HEK293T (cell line): ENCODE measurements around the gene C17orf50.

Source experiments
- CTCF ChIA-PET: fragments of 350-600 bp; formaldehyde crosslinking; extraction: SDS; loops from one replicate; lab custom pipeline; 2021; ENCODE audit warnings: antibody characterized with exemption, inconsistent platforms; lab: Yijun Ruan, JAX
- POLR2A ChIA-PET: fragments of 350-600 bp; formaldehyde crosslinking; extraction: SDS; loops from one replicate; lab custom pipeline; 2020; ENCODE audit warnings: antibody characterized with exemption, inconsistent platforms; lab: Yijun Ruan, JAX
- DNase-seq: peaks from one replicate; pipeline ENCODE4 v3.0.0; 2012; ENCODE audit warnings: mixed read lengths; ENCODE audit errors: extremely low spot score
- ARNT ChIP-seq: fragments of 450-650 bp; IDR thresholded peaks from 2 replicates; pipeline ENCODE4 v1.6.1; 2017; ENCODE audit warnings: mild to moderate bottlenecking
- BHLHE40 ChIP-seq: fragments of 450-650 bp; IDR thresholded peaks from 2 replicates; pipeline ENCODE4 v1.6.1; 2016; ENCODE audit warnings: mild to moderate bottlenecking, moderate library complexity, borderline replicate concordance
- CTBP1 ChIP-seq: fragments of 450-650 bp; IDR thresholded peaks from 2 replicates; pipeline ENCODE4 v1.6.1; 2016; ENCODE audit warnings: borderline replicate concordance
- ELF4 ChIP-seq: fragments of 450-650 bp; IDR thresholded peaks from 2 replicates; pipeline ENCODE4 v1.6.1; 2017; ENCODE audit warnings: antibody characterized with exemption
- FOXA1 ChIP-seq: fragments of 450-650 bp; IDR thresholded peaks from 2 replicates; pipeline ENCODE4 v1.6.1; 2016; ENCODE audit warnings: mild to moderate bottlenecking
- FOXK2 ChIP-seq: fragments of 450-650 bp; IDR thresholded peaks from 2 replicates; pipeline ENCODE4 v1.6.1; 2016; ENCODE audit warnings: mild to moderate bottlenecking
- FOXM1 ChIP-seq: fragments of 450-650 bp; IDR thresholded peaks from 2 replicates; pipeline ENCODE4 v1.6.1; 2017; ENCODE audit warnings: mild to moderate bottlenecking, borderline replicate concordance
- HDGF ChIP-seq: fragments of 450-650 bp; IDR thresholded peaks from 2 replicates; pipeline ENCODE4 v1.6.1; 2017; ENCODE audit warnings: antibody characterized with exemption, borderline replicate concordance
- L3MBTL2 ChIP-seq: fragments of 450-650 bp; conservative IDR thresholded peaks from 2 replicates; pipeline ENCODE4 v1.6.1; 2016; ENCODE audit warnings: mild to moderate bottlenecking
- LEF1 ChIP-seq: fragments of 450-650 bp; IDR thresholded peaks from 2 replicates; pipeline ENCODE4 v1.6.1; 2017; ENCODE audit warnings: mild to moderate bottlenecking, borderline replicate concordance
- NFRKB ChIP-seq: fragments of 450-650 bp; IDR thresholded peaks from 2 replicates; pipeline ENCODE4 v1.6.1; 2016; ENCODE audit warnings: mild to moderate bottlenecking, moderate library complexity
- PKNOX1 ChIP-seq: fragments of 450-650 bp; IDR thresholded peaks from 2 replicates; pipeline ENCODE4 v1.6.1; 2016
- SP1 ChIP-seq: fragments of 450-650 bp; IDR thresholded peaks from 2 replicates; pipeline ENCODE4 v1.6.1; 2017
- SUZ12 ChIP-seq: fragments of 450-650 bp; IDR thresholded peaks from 2 replicates; pipeline ENCODE4 v1.6.1; 2016; ENCODE audit warnings: mild to moderate bottlenecking
- TARDBP ChIP-seq: fragments of 450-650 bp; IDR thresholded peaks from 2 replicates; pipeline ENCODE4 v1.6.1; 2016
- ZNF384 ChIP-seq: fragments of 450-650 bp; IDR thresholded peaks from 2 replicates; pipeline ENCODE4 v1.6.1; 2016

Gene C17orf50

GRCh38 chr17:35768797-35769196, 8.1 kb downstream of the C17orf50 start:
- CTCF ChIA-PET, result interaction anchor here (1.0 kb wide), 1 partner anchor 29 kb away, joined by 3 read pairs; no protein-coding TSS in a partner anchor
- TF ChIP-seq FOXA1, result no peak
- TF ChIP-seq NFRKB, result no peak
- no peak for TF ChIP-seq SUZ12
- no peak for TF ChIP-seq L3MBTL2
- no peak for TF ChIP-seq FOXK2
- no peak for TF ChIP-seq SP1
- no peak for TF ChIP-seq CTBP1
- no peak for TF ChIP-seq HDGF
- no peak for TF ChIP-seq ZNF384
- no peak for TF ChIP-seq LEF1
- TF ChIP-seq TARDBP, result no peak
- no peak for TF ChIP-seq FOXM1
- no peak for TF ChIP-seq BHLHE40
- TF ChIP-seq ARNT, result no peak
- TF ChIP-seq PKNOX1, result no peak
- no peak for TF ChIP-seq ELF4
- DNase-seq, result no peak
- POLR2A ChIA-PET, result interaction anchor here (6.2 kb wide), 1 partner anchor 41 kb away, joined by 104 read pairs; the partner anchor contains the start of gene TAF15

- ChIA-PET CTCF (interaction anchor here (0.6 to 1.7 kb wide), 4 partner anchors 12 to 28 kb away, joined by 3 to 7 read pairs (median 4); no protein-coding TSS in a partner anchor), POLR2A (interaction anchor here (2.2 kb wide), 1 partner anchor 39 kb away, joined by 11 read pairs; the partner anchor contains the start of gene TAF15)
- DNase-seq, result no peak
- no peak for TF ChIP-seq ARNT
Observed at GRCh38 chr17:35769895-35770486, 9.3 kb downstream of the C17orf50 start.

GRCh38 chr17:35773129-35773528, 12.4 kb downstream of the C17orf50 start:
- POLR2A ChIA-PET, result no interaction called here
- DNase-seq, result no peak
- CTCF ChIA-PET, result no interaction called here
- no peak for TF ChIP-seq PKNOX1

- no peak for TF ChIP-seq ZNF384
- no peak for TF ChIP-seq CTBP1
- no peak for TF ChIP-seq FOXM1
- TF ChIP-seq FOXA1, result no peak
- TF ChIP-seq L3MBTL2, result no peak
- no peak for TF ChIP-seq SP1
- no peak for TF ChIP-seq FOXK2
- TF ChIP-seq PKNOX1, result no peak
- TF ChIP-seq HDGF, result no peak
- TF ChIP-seq LEF1, result no peak
- TF ChIP-seq BHLHE40, result no peak
- no peak for TF ChIP-seq SUZ12
- TF ChIP-seq ELF4, result no peak
- no peak for TF ChIP-seq TARDBP
- no peak for TF ChIP-seq ARNT
- POLR2A ChIA-PET, result interaction anchor here (0.8 kb wide), 1 partner anchor 35 kb away, joined by 4 read pairs; the partner anchor contains the start of gene TAF15
- DNase-seq, result no peak
- CTCF ChIA-PET, result interaction anchor here (0.7 to 1.0 kb wide), 2 partner anchors 9 to 10 kb away, joined by 3 to 6 read pairs; no protein-coding TSS in a partner anchor
Observed at GRCh38 chr17:35773679-35774425, 13.2 kb downstream of the C17orf50 start.

- POLR2A ChIA-PET, result interaction anchor here (0.8 to 1.9 kb wide), 2 partner anchors 34 kb away, joined by 4 to 8 read pairs; partner anchors contain the start of gene TAF15
- CTCF ChIA-PET, result interaction anchor here (0.7 to 1.0 kb wide), 2 partner anchors 10 to 11 kb away, joined by 3 to 6 read pairs; no protein-coding TSS in a partner anchor
Observed at GRCh38 chr17:35774499-35774898, 13.8 kb downstream of the C17orf50 start.

More at GRCh38 chr17:35774499-35774898, 13.8 kb downstream of the C17orf50 start:
- no peak for DNase-seq
- no peak for TF ChIP-seq SUZ12
- no peak for TF ChIP-seq ELF4
- TF ChIP-seq FOXK2, result no peak
- no peak for TF ChIP-seq L3MBTL2
- TF ChIP-seq LEF1, result no peak
- no peak for TF ChIP-seq SP1
- TF ChIP-seq ARNT, result no peak
- no peak for TF ChIP-seq FOXA1
- TF ChIP-seq FOXM1, result no peak
- no peak for TF ChIP-seq TARDBP
- TF ChIP-seq NFRKB, result no peak
- TF ChIP-seq CTBP1, result no peak
- no peak for TF ChIP-seq BHLHE40
- TF ChIP-seq PKNOX1, result no peak
- TF ChIP-seq HDGF, result no peak
- TF ChIP-seq ZNF384, result no peak
